Adipose tissue (tissue), 3 donors: ENCODE measurements around the gene DCP1B. TPM values are rescaled to one million over a fixed set of nuclear protein-coding genes. Genes with fewer than 3 reads are reported as not detected.

ENCODE experiments used
- H3K27ac ChIP-seq: one replicate; pipeline ENCODE4 v1.5.1; 2013; ENCODE audit warnings: low read depth, low read length
- WGBS, 3 donors: extraction: QIAGEN DNeasy Blood & Tissue Kit; methylation state at CpG; one replicate each; pipeline ENCODE4 v1.1.7; 2013; 5-methylcytosine and 5-hydroxymethylcytosine counted together
- polyA plus RNA-seq, 3 donors: library from polyadenylated mRNA; stranded (reverse); fragments of 200-250 nt; gene quantifications; one replicate each; pipeline ENCODE4 v1.2.3, GENCODE V29; 2013
- donor health status: healthy with polysubstance abuse.
- donor health status: Bipolar disorder and iron deficiency.
- donor health status: healthy.

Gene DCP1B
- polyA plus RNA-seq, 3 donors, result 4.9 to 8.0 (median 5.8) TPM

DNA sequence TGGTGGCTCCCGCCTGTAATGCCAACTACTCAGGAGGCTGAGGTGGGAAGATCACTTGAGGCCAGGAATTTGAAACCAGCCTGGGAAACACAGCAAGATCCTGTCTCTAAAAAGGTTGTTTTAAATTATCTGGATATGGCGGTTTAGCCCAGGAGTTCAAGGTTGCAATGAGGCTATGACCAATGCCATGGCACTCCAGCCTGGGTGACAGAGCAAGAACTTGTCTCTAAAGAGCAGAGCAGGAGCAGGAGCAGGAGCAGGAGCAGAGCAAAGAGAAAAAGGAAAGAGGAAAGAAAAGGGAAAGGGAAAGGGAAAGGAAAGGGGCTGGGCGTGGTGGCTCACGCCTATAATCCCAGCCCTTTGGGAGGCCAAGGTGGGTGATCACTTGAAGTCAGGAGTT, 15.1 kb downstream of the DCP1B start:
- 99 to 100% (median 99%) methylated on average over 4 of the region's 4 CpGs for whole genome bisulfite sequencing, 3 donors
- H3K27ac ChIP-seq, result no peak overlapping the region

DNA sequence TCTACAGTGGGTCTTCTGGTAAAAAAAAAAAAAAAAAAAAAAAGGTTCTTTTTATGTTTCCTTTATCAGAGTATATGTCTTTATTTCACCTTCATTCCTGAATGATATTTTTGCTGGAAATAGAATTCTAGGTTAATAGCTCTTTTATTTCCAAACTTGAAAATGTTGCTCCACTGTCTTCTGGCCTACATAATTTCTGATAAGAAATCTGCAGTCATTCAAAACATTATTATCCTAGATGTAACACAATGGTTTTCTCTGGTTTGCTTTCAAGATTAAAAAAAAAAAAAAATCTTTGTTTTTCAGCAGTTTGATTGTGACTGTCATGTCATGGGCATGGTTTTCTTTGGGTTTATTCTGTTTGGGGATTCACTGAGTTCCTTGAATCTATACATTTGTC, 19.5 kb downstream of the DCP1B start:
- no peak overlapping the region for H3K27ac ChIP-seq

DNA sequence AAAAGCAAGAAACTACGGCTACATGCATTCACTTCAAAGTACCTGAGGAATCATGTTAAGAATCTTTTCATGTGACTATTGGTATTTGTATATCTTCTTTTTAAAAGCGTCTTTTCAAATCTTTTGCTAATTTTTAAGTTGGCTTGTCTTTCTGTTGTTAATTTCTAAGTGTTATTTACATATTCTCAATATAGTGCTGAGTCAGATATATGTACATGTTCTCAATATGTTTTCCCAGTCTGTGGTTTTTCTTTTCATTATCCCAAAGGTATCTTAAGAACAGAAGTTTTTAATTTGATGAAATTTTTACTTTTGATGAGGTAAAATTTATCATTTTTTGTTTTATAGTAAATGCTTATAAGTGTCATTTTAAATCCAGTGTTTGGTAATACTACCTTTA, 24.0 kb downstream of the DCP1B start:
- WGBS, 3 donors, result 94 to 97% (median 96%) methylated on average over 2 of the region's 2 CpGs
- H3K27ac ChIP-seq, result no peak overlapping the region

DNA sequence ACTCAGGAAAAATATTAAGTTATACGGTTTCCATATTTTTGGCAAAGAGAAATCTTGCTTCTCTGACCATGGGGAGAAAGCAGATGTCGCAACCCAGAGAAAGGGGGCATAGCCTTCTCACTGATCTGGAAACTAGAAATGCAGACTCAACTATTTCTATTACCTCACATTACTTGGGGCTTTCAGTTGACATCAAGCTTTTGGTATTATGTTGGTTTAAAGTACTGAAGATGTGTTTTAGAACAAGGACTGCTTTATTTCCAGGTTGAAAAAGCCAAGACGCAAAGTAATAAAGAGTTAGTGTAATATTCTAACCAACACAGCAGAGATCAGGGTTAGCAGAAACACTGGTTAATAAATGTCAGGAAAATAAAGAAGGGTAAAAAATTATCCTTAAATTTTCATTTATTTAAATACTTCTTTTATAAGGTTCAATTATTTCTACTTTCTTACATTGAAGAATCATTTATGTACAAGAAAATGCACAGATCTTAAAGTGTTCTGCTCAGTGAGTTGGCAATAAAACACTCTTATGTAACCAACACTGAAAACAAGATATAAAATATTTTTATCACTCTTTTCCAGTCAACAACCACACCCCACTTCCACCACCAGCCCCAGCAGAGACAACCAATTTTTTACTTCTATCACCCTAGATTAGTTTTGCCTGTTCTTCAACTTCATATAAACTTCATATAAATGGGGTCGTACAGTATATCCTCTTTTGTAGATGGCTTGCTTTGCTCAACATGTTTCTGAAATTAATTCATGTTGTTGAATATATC, 26.0 kb downstream of the DCP1B start:
- H3K27ac ChIP-seq, result no peak overlapping the region
- 59 to 77% (median 69%) methylated on average over 4 of the region's 4 CpGs for WGBS, 3 donors

DNA sequence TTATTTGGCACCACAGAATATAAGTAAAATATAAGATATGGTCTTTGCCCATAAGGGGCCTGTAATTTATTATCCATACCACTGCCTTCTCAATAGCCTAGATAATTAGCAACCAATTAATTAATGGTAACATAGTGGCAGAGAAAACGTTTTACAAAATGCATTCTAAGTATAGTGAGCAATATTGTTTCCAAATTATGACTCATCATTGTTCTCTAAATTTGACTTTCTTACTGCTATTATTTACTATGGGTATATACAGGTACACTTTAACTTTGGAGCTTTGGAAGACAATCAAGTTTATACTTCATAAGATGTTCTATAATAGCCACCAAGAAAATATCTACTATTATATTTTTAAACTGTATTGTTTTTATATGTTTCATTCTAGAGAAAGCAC, 26.7 kb downstream of the DCP1B start:
- no peak overlapping the region for H3K27ac ChIP-seq
- WGBS, 3 donors, result 14 to 33% (median 30%) methylated on average over 1 of the region's 1 CpG

DNA sequence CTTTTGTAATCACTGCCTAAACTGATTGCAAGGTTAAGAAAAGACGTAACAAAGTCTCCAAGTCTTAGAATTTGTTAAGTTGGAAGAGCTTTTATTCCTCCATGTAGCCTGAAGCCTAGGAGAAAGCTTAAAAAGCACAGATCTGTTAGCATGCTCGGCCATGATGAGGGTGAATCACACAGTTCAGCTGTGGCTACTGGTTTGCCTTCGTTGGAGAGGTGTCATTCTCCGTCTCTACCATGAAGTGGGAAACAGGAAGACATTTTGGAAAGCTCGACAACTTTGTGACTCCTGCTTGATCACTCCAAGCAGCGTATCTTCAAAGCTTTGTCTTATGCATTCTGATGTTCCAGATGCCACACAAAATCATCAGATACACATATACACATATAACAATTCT, 27.1 kb downstream of the DCP1B start:
- 86 to 90% (median 88%) methylated on average over 6 of the region's 6 CpGs for WGBS, 3 donors
- no peak overlapping the region for H3K27ac ChIP-seq

DNA sequence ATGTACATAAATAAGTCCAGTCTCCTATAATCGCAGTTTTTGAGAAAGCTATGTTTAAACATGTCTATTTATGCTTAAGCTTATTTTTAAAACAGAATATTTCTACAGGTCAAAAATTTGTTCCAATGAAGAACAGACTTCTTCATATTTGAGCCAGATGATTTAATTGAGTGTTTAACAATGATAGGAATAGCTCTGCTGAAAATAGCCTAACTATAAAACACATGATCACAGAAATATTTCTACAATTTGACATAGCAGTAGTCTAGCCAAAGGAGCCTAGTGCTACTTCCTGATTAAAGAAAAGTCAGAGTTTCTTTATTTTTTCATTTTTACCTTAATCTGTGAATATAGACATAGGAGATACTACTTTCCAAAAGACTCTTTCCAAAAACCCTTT, 29.4 kb downstream of the DCP1B start:
- no peak overlapping the region for H3K27ac ChIP-seq
- 89 to 93% (median 90%) methylated on average over 1 of the region's 1 CpG for WGBS, 3 donors

DNA sequence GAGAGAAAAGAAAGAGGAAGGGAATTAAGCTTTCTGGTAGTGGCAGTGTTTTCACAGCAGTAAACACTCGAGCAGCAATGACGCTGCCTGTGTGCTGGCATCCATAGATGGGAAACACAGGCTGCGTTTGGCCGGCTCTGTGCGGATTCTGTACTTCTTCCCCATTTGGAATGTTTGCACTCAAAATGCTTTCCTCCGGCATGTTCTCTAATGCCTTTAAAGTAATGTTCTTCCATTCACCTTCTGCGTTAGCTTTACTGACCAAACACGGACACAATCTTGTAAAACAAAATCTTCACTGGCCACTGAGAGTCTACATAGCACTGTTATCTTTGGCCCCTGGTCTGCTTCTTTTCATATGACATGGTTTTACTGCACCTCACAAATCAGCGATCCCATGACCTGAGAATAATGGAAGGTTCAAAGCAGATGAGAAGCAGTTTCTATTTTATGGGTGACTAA, 31.4 kb downstream of the DCP1B start:
- H3K27ac ChIP-seq, result no peak overlapping the region
- 59 to 87% (median 73%) methylated on average over 9 of the region's 9 CpGs for WGBS, 3 donors

DNA sequence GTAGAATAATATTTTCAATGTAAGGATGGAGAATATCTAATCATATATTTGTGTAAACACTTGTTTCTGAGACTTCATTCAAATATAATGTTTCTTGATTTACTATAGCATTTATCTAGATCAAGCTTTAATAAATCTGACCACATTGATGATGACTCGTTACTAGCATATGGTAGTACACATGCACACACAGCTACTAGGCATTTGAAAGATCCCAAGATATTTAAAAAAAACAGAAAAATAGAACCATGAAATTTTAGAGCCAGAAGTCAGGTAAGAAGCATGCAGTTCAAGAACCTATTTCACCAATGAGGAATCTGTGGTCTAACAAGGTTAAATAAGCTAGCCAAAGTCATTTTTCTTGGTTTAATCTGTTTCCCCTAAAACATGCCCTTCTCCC, 32.0 kb downstream of the DCP1B start:
- no peak overlapping the region for H3K27ac ChIP-seq
- WGBS, 3 donors, result 74 to 91% (median 75%) methylated on average over 1 of the region's 1 CpG

DNA sequence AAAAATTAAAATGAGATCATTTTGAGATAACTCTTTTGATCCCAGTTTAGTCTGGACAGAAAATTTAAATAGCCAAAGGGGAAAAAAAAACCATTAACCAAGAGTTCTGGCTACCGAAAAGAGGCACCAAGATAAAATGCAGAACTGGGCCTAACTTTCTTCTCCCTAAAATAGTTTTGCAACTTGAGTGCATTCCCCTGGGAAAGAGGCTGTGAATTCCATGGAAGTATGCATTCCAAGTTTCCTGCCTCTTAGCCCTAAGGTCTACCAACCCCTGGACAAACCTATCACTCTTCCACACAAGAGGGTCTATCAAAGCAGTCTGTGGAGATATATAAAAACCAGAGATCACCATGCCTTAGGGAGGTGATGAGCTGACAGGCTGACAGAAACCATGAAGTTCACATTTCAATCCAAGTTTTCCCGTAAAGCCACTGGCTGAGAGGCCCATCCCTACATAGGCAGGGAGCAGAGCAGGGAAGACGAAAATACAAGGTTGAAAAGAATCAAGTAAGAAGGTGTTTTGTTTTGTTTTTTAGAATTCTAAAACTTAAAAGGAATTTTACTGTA, 33.8 kb downstream of the DCP1B start:
- WGBS, 3 donors, result 75 to 94% (median 80%) methylated on average over 3 of the region's 3 CpGs
- H3K27ac ChIP-seq, result no peak overlapping the region

DNA sequence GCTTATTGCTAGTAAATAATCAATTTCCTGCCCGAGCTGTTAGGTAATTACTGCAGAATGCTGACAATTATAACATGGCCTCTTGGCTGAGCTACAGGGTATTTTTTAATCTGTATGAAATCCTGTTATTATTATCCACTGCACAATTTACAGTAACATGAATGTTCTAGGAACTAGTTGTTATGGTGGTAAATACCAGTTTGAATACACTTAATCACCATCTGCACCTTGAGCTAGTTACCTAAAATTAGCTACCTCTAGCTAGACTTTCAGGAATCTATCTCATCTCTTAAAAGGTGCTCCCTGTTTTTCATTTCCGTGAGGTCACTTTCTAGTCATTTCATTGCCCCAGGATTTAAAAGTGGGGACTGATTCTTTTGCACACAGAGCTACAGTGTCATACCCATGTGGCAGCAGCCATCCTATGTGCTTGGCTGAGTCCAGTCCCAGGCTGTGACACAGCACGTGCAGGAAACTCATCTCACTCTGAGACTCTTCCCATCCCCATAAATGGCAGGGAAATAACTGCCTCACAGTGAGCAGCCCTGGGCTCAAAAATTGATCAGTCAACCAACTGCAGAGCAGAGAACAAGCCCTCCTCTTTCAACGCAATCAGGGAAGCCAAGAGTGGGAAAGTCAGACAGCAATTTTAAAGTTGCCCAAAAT, 37.6 kb downstream of the DCP1B start:
- 83 to 93% (median 90%) methylated on average over 4 of the region's 4 CpGs for WGBS, 3 donors

DNA sequence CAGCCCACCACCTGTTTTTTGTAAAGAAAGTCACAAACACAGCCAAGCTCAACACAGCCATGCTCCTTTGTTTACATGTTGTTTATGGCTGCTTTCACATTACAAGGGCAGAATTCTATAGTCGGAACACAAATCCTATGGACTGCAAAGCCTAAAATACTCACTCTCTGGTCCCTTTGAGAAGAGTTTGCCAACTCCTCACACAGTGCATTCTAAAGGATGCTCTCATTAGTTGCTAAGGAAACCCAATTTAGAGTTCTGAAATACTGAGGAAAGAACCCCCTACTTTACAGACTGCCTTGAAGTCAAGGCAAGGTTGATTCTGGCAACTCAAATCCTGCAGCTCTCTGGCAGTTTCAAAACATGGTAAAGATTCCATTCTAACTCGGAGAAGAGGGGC, 38.3 kb downstream of the DCP1B start:
- WGBS, 3 donors, result 90 to 94% (median 91%) methylated on average over 2 of the region's 2 CpGs
- no peak overlapping the region for H3K27ac ChIP-seq

More for the DNA sequence above, 37.6 kb downstream of the DCP1B start:
- H3K27ac ChIP-seq, result no peak overlapping the region

DNA sequence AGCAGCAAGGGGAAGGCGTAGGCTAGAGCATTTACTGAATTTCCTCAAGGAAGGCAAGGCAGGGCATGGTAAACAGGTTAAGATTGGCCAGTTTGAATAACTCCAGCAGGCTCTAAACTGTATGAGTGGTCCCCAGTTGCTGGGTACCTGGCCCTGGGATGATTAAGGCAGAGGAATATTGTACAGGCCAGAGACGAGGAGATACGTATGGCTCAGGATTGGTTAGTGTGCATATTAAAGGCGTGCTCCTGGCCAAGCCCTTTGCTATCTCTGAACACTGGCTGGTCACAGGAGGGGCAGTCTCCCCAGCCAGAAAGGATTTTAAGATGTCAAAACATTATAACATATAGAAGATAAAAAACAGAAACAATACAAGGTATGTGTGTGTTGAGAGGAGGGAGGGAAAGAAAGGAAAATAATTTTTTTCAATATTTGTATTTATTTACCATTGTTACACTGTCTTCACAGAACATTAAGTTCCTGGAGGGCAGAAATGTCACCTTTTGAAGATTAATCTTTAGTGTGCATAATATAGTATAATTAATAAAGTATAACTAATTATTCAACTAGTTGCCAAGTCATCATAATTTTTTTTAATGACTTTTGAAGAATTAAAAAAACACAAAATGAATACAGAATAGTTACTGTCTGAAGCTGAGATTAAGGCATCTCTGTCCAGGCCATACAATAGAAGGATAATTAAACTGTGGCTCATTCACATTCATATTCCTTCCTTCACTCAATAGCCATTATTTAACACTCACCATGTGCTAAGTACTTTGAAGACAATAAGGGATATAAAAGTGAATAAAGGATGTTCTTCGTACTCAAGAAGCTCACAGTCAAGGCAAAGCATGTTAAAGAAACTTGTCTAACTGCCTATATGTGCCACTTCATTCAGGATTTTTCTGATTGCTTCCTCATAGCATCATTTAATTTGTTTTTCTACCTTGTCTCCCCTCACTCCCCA, 41.9 kb downstream of the DCP1B start:
- H3K27ac ChIP-seq, result no peak overlapping the region
- 90 to 92% (median 91%) methylated on average over 5 of the region's 5 CpGs for WGBS, 3 donors

DNA sequence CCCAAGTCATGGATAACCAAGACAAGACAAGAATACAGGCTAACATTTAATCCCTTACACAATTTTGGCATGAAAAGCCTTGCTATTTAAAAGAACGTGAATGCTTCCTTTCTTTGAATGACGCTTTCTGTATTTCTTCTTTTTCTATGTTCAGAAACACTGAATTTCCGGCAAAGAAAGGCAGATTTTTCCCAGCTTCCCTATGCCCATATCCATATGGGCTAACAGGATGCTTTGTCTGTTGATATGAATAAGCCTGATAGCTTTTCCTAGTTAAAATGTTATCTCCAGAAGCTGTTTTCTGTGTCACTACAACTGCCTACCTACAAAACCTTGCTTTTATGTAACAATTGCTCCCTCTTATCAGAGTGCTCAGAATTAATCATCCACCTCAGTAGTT, 47.5 kb downstream of the DCP1B start:
- 75 to 96% (median 95%) methylated on average over 3 of the region's 3 CpGs for WGBS, 3 donors
- H3K27ac ChIP-seq, result no peak overlapping the region

DNA sequence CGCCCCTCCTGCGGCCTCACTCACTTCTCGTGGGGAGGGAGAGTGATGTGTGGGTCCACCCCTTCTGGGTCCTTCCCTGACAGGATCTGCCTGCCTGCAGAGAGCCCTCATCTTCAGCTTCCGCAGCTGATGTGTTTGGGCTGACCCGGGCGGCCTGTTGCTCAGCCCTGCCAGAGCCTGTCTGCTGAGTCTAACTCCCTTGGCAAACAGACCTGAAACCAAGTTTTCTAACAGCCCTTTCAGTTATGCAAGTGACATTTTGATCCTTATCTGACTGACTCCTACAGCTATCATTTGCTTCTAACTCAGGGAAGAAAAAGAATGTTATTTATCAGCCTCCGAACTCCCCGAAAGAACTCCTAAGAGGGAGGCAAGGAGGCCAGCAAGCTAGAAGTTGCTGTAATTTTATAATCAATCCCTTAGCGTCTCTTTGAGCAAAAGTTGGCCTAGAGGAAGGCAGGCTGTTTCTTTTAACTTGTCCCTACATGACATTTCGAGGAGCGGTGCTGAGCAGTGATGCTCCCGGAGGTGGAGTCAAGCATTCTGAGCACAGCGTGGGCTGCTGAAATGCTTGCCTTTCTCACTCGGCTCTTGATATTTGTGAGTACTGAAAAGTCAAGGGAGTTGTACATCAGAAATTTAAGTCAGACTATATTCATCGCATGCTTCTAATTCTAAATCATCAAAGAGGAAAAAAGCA, 54.3 kb downstream of the DCP1B start:
- 61 to 82% (median 63%) methylated on average over 15 of the region's 15 CpGs for WGBS, 3 donors
- no peak overlapping the region for H3K27ac ChIP-seq

DNA sequence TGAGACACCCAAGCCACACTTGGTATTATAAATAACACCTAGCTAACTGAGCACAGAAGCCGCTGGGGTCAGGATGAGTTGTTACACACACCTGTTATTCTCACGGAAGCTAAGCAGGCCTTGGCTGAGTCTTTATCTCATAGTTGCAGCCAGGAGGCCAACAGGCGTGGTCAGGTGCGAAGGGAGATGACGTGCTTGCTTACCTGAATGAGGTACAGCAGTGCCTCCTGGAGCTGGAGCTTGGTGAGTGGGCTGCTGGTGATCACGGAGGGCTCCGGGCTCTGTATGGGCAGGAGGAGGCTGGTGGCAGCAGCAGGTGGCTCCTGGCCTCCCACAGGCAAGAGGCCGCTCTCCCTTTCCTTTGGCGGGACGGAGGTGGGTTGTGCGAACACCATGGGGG, 55.4 kb downstream of the DCP1B start:
- 61 to 97% (median 96%) methylated on average over 11 of the region's 11 CpGs for WGBS, 3 donors
- no peak overlapping the region for H3K27ac ChIP-seq

DNA sequence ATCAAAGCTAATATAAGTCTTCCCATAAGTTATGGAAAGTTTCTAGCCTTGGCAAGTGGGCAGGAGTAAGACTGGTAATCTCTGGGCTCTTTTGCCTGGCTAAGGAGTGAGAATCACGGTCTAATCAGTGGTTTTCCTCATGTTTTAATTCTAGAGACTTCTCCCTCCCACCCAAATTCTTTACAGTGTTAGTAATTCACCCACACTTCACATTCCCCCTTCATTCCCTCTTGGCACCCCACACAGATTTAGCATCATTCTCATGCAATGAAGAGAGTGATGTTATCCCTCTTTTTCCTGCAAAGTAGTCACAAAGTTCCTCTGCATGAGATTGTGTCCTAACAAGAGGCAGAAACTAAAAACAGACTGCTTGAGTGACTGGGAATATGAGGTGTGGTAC, 57.2 kb downstream of the DCP1B start:
- 30 to 73% (median 63%) methylated on average over 1 of the region's 1 CpG for WGBS, 3 donors
- H3K27ac ChIP-seq, result no peak overlapping the region

DNA sequence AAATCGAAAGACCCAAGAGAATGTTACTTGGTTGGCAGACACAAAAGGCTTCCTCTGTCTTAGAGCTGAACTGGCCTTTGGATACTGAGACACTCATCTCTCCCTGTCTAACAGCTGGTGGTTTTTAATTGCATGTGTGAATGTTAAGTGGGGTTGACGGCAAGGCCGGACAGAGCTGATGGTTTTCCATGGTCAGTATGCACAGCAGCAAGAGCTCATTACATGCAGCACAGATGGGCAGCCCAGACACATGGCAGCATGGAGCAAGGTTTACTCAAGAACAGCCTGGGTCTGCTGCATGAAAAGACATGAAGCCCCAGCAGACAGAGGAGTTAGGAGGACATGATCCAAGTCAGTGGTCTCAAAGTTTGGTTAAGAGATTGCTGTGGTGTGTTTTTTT, 58.0 kb downstream of the DCP1B start:
- 85 to 96% (median 88%) methylated on average over 3 of the region's 3 CpGs for WGBS, 3 donors
- no peak overlapping the region for H3K27ac ChIP-seq
